NCI-H146 treated with DMSO at 0.1 percent for 48 hours (cell line): ENCODE measurements around the gene TUBA4A.
A peak's percentile ranks its signal among the peaks of the same experiment; 100 is the strongest.

Experiments used
- DNase-seq: peaks from one replicate; lab custom pipeline; 2025; ENCODE audit not compliant: unreplicated experiment; lab: John Stamatoyannopoulos, UW

The TUBA4A gene

GRCh38 chr2:219244789-219245147, 8.9 kb downstream of the TUBA4A start:
- DNase-seq = no peak

GRCh38 chr2:219243291-219243761, 10.4 kb downstream of the TUBA4A start:
- DNase-seq = no peak

- DNase-seq = no peak
Observed at GRCh38 chr2:219234331-219234730, 19.4 kb downstream of the TUBA4A start.

DNA sequence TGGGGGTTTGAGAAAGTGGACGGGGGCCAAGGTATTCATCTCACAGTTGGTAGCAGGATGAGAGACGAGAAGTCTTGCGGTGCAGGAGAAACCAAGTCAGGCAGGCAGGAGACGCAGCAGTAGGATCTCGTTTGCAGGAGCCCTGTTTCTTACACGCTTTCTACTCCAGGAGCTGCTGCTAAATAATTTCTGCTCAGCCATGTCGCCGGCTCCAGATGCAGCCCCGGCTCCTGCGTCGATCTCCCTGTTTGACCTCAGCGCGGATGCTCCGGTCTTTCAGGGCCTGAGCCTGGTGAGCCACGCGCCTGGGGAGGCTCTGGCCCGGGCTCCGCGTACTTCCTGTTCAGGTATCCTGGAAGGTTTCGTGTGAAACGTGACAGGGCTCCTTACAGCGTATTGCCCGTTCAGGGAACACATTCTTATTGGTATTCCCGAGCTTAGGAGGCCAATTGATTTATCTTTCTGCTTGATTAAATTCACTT, 23.6 kb downstream of the TUBA4A start:
- no peak for DNase-seq

- peak; percentile 91 for DNase-seq
Observed at GRCh38 chr2:219229305-219230058, 24.2 kb downstream of the TUBA4A start, which contains the start of the genes ANKZF1 and ATG9A. ANKZF1 (plus strand) TSS chr2:219229806; CDS start chr2:219230258, 452 bp downstream. ATG9A (minus strand) TSS chr2:219229636; CDS start chr2:219228024, 1,612 bp downstream.

- DNase-seq = no peak
Observed at GRCh38 chr2:219228911-219229304, 24.8 kb downstream of the TUBA4A start.

DNA sequence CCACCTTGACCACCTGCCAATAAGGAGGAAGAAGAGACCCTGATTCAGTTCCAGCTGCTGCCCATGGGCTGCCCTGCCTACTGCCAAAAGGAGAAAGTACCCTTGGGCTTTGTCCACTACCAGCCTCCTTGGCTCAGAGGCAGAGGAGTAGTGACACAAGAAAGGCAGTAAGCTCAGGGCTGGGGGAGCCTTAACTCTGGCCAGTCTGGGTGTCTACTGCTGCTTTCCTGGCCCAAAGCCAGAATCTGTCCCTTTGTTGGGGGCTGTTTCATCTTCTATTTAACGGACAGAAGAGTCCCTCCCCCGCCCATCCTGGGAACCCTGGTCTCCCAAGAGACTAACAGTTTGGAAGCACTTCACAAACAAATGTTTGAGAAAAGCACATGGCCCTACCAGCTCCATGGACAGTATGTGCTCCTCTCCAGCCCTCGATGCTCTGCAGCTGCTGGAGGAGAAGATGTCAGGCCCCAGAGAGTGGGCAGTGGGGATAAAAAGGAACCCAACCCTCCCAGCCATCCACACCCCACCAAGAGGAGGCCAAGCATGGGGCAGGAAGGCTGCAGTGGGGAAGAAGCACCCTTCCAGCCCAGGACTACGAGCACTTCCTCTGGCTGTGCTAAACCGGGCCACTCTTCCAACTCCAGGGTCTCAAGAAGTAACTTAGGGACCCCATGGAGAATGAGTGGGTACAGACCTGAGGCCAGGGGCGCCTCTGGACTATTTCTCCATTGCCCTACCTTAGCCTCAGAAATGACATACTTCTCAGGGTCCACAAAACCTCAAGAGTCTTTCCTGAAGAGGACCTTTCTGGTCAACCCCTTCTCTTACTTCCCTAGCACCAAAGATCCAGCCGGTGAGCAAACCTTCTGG, 25.4 kb downstream of the TUBA4A start:
- DNase-seq = no peak

GRCh38 chr2:219225350-219225749, 28.4 kb downstream of the TUBA4A start:
- no peak for DNase-seq

DNA sequence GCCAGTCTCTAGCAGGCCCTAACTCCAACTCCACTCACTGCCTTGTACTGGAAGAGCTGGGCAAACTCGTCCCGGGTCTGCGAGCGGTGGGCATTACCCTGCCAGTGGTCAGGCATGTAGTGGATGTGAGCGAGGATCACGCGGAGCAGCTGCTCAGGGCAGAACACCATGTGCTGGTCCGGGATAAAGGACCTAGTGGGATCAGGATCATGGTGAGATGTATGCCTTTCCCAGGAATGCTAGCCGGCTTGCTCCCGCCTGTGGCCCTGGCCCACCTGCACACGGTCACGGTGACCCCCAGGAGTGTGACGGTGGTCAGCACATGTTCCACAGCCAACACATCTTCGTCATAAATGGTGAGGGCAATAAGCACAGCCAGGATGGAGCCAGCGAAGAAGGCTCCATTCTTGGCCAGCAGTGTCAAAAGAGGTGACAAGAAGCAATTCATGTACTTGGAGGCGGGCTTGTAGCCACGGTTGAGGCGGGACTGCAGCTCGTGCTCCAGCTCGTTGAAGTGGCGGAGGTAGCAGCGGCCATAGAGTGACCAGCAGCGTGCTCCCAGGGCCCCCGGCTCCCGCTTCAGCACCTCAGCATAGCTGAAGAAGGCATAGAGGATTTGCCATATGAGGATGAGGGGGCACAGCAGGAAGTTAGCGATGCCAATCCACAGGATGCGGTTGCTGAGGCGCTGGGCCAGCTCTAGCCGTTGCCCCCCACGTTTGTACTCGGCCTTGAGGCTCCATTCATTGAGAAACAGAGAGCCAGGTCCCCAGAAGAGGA, 29.7 kb downstream of the TUBA4A start:
- no peak for DNase-seq

GRCh38 chr2:219221957-219222518, 31.7 kb downstream of the TUBA4A start:
- DNase-seq = no peak

DNA sequence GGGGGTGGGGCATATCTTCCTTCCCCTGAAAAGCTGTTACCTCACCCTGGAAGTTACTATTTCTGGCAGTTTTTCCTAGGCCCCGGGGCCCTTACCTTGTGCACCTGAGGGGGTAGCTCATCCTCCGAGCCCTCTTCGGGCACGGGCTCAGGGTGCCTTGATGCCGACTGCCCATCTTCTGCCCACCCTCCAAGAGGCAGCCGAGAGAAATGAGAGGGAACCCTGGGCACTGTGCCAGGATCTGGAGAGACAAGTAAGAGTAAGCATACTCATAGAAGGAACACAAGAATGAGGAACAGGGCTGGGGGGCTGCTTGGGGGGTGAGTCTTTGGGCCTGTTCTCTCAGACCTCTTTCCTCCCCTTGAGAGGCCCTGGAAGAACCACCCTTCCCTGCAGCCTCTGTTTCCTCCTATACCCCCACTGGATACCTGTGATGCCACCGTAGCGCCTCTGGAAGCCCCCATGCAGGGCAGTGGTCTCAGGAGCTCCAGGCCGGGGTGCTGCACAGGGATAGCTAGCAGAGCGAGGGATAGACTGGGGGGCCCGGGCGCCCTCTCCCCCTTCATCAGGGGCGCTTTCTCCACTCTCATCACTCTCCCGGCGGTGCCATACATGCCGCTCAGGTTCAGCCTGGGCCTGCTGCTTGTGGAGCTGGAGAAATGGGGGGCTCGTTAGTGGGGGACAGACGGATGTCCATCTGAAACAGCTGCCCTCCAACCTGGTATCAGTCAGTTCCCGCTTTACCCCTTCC, 32.9 kb downstream of the TUBA4A start:
- DNase-seq = no peak

DNA sequence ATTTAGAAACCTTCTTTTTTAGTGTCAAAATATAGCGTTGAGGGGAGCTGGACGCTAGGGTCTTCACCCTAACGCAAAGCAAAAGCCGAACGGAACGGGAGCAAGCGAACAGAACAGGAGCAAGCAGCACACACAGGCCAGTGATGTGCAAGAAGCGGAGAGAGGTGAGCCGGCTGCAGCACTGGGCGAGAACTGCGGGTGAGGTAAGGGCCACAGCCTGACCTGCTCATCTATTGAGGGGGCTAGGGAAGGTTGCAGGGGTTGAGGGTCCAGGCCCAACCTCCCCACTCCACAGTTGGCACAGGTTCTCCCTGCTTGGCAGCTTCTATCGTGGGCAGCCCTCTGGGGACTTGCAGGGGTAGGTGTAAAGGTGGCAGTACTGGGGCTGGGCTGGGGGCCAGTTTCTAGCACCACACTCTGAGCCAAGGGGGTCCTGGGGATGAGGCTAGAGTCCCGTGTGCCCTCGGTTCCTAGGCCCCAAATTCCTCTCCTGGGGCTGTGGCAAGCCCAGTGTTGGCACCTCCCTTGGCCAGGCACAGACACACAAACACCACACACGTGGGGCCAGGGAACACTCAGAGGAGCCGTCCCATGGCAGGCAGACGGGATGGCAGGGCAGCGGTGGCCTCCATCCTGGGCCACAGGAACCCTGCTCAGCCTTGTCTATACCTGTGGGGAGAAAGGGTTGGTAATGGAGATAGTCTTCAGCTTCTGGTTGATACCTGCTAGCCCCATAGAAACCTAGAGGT, 33.8 kb downstream of the TUBA4A start:
- no peak for DNase-seq

DNA sequence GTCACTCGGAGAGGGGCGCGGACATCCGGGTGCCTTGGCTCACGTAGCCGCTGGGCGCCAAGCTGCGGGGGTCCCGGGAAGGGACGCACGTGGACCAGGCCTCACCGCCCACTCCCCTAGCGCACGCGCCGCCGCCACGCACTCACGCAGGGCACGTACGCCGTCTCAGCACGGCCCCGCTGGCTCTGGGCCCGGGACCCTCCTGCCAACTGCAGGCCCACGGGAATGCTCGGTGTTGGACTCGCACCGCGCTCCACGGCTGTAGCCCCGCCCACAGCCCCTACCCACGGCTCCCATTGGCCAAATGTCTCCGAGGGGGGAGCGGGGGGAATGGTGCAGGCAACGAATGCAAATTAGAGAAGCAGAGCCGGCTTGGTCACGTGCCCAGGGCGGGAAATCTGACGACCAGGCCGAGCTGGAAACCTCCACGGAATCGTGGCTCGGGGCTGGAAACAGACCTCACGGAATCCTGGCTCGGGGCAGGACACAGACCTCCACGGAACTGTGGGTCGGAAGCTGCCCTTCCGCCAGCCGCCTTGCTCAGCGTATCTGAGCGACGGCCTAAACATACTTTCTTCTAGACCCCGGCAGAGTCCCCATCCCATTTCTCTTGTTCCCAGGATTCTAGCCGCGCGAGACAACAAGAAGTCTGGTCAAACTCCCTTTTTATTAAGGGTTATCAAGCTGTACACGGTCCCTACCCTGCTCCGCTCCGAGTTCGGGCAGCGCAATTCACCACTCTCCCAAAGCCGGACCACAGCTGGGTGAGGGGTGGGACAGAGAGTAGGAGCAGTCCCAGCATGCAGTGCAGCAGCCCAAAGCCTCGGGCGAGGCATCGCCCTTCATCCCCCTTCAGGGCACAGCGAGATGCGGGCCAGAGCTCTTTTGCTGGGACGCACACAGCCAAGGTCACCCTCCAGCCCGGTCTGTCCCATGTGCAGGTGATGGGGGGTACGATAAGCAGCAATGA, 34.7 kb downstream of the TUBA4A start, which contains the start of gene ABCB6:
ABCB6 (minus strand) TSS at position 227 of the 970 bp plus-strand sequence. CDS start 285 bp downstream, outside the sequence.
- DNase-seq = peak; percentile 35

GRCh38 chr2:219218217-219218731, 35.4 kb downstream of the TUBA4A start:
- DNase-seq = peak; percentile 15

GRCh38 chr2:219216535-219216915, 37.2 kb downstream of the TUBA4A start:
- no peak for DNase-seq

- no peak for DNase-seq
Observed at GRCh38 chr2:219215871-219216534, 37.7 kb downstream of the TUBA4A start.

GRCh38 chr2:219214786-219215185, 38.9 kb downstream of the TUBA4A start:
- DNase-seq = no peak
